Measurements from ENCODE around the gene MAD1L1. TPM values are rescaled to one million over a fixed set of nuclear protein-coding genes. Genes with fewer than 3 reads are reported as not detected.

The MAD1L1 gene
- total and polyA plus RNA-seq, 3 donors from 2014 or later, result 63.1 to 149 (median 94.6) TPM

- H3K36me3 ChIP-seq (ENCODE audit: low read depth, missing control alignments), result no peaks in the 10 kb centered on the region
- intact Hi-C loops (cut with DNase I; ENCODE audit: low total_unique reads), result no loop called here
- WGBS, 2 donors, result 90 to 91% methylated on average over 18 to 29 of the region's 29 CpGs
Measured at GRCh38 chr7:1867370-1868260, 365.1 kb downstream of the MAD1L1 start.

DNA sequence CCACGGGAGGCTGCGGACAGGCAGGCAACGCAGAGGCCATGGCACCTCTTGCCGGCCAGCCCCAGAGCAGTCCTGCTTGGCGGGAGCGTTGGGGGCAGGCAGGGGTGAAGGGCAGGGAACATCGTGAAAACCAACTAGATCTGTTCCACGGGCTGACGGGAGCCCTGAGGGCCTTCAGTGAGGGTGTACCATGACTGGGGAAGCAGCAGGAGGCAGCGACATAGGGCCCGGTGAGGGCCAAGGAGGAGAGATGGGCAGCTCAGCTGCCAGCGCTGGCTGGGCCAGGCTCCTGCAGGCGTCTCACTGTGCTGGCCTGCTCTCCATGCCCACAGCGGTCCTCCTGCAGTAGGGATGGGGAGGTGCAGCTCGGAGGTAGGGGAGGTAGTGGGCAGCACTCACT, 366.1 kb downstream of the MAD1L1 start:
- 84 to 89% methylated on average over 10 to 15 of the region's 15 CpGs for WGBS, 2 donors
- no peaks in the 10 kb centered on the region for H3K36me3 ChIP-seq (ENCODE audit: low read depth, missing control alignments)
- TF ChIP-seq CTCF (IDR thresholded peaks at IDR 0.05), result no peak
- no peak for TF ChIP-seq POLR2A (IDR thresholded peaks at IDR 0.05)
- H3K27ac ChIP-seq, result no peak overlapping the region
- no peaks in the 10 kb centered on the region for H3K27me3 ChIP-seq
- H3K4me1 ChIP-seq, result no peaks in the 10 kb centered on the region
- DNase-seq, result no peak
- H3K4me3 ChIP-seq, result no peak overlapping the region
- no peaks in the 10 kb centered on the region for H3K9me3 ChIP-seq
- intact Hi-C loops (cut with DNase I; ENCODE audit: low total_unique reads), result no loop called here

More at GRCh38 chr7:1867370-1868260, 365.1 kb downstream of the MAD1L1 start:
- no peak overlapping the region for H3K27ac ChIP-seq
- H3K4me1 ChIP-seq, result no peaks in the 10 kb centered on the region
- no peak for DNase-seq
- no peaks in the 10 kb centered on the region for H3K27me3 ChIP-seq
- no peak overlapping the region for H3K4me3 ChIP-seq
- TF ChIP-seq CTCF (IDR thresholded peaks at IDR 0.05), result no peak
- no peak for TF ChIP-seq POLR2A (IDR thresholded peaks at IDR 0.05)
- H3K9me3 ChIP-seq, result no peaks in the 10 kb centered on the region

DNA sequence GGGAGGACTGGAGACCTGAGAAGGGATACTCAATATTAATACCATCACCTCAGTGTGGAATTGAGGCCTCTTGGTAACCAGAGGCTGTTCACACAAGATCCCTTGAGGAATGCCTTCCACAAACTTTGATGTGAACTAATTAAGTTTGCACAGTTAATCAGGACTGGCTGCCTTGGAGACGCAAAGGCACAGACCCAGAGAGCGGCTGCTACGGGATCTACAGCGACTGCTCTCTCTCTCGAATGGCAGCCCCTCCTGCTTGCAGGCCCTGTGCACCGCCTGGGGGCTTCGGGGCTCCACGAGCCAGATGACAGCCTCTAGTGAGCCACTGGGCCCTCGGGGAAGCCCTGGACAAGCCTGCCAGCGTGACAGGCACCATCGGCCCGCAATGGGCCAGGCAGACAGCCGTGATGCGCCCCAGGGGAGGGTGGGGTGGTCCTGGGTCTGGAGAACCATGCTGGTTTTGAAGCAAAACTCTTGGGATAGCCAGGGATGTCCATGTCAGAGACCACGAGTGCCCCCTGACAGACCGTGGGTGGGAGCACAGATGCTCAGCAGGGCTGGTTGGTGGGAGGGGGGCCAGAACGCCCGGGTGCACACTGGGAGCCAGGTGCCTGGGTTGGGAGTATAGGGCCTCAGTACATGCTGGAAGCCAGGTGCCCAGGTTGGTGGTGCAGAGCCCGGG, 367.0 kb downstream of the MAD1L1 start:
- H3K27me3 ChIP-seq, result no peaks in the 10 kb centered on the region
- TF ChIP-seq POLR2A (IDR thresholded peaks at IDR 0.05) (no peak), CTCF (IDR thresholded peaks at IDR 0.05) (no peak)

DNA sequence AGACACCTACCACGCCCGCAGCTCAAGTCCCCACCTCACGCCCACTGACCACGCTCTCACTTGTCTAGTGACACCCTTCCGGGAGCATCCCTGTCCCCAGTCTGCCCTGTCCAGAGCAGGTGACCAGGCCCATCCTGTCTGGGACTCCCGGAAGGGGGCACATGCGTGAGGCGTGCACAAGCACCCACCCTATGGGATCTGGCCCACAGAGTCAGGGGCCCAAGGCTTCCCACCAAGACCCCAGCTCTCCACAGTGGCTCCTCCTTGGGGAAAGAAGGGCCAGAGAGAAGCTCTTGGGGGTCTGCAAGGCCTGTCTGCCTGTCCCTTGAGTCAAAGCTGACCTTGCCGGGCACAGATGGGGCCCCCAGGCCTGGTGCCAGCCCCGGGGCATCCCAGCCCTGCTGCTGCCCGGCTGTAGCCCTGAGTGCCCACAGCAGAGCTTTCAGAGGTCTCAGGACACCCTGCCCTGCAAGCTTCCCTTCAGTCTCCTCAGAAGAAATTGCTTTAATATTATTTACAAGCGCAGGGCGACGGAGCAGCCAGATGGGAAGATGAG, 367.7 kb downstream of the MAD1L1 start:
- H3K9me3 ChIP-seq, result no peaks in the 10 kb centered on the region
- intact Hi-C loops (cut with DNase I; ENCODE audit: low total_unique reads), result no loop called here
- TF ChIP-seq POLR2A (IDR thresholded peaks at IDR 0.05) (no peak), CTCF (IDR thresholded peaks at IDR 0.05) (no peak)
- no peak overlapping the region for H3K27ac ChIP-seq
- H3K36me3 ChIP-seq (ENCODE audit: low read depth, missing control alignments), result no peaks in the 10 kb centered on the region
- 94 to 97% methylated on average over 9 to 14 of the region's 14 CpGs for WGBS, 2 donors
- H3K27me3 ChIP-seq, result no peaks in the 10 kb centered on the region
- DNase-seq, result no peak
- no peaks in the 10 kb centered on the region for H3K4me1 ChIP-seq
- no peak overlapping the region for H3K4me3 ChIP-seq

More for the DNA sequence above, 367.0 kb downstream of the MAD1L1 start:
- WGBS, 2 donors, result 92 to 93% methylated on average over 16 to 19 of the region's 19 CpGs
- intact Hi-C loops (cut with DNase I; ENCODE audit: low total_unique reads), result no loop called here
- Histone ChIP-seq H3K27ac (no peak overlapping the region), H3K9me3 (no peaks in the 10 kb centered on the region), H3K4me1 (no peaks in the 10 kb centered on the region), H3K4me3 (no peak overlapping the region), H3K36me3 (ENCODE audit: low read depth, missing control alignments) (no peaks in the 10 kb centered on the region)
- DNase-seq, result no peak
